HUES64 (cell line): Measurements from ENCODE around the gene TEX2.

ENCODE experiments used
- H3K27ac ChIP-seq: 2 replicates; pipeline ENCODE4 v1.7.0; 2013; ENCODE audit warnings: low read depth, low read length, inconsistent platforms
- H3K27me3 ChIP-seq: 2 replicates; pipeline ENCODE4 v1.6.1; 2013; ENCODE audit warnings: mild to moderate bottlenecking, low read length; ENCODE audit not compliant: insufficient read depth
- H3K36me3 ChIP-seq: 2 replicates; pipeline ENCODE4 v1.6.1; 2013; ENCODE audit warnings: mild to moderate bottlenecking, low read length; ENCODE audit not compliant: insufficient read depth
- H3K4me1 ChIP-seq: 2 replicates; pipeline ENCODE4 v1.6.1; 2013; ENCODE audit warnings: mild to moderate bottlenecking, low read length, moderate library complexity; ENCODE audit not compliant: insufficient read depth
- H3K4me3 ChIP-seq: 2 replicates; pipeline ENCODE4 v1.5.1; 2013; ENCODE audit warnings: mild to moderate bottlenecking, low read length, moderate library complexity
- H3K9ac ChIP-seq: 2 replicates; pipeline ENCODE4 v1.6.1; 2013; ENCODE audit warnings: mild to moderate bottlenecking, low read depth, low read length
- H3K9me3 ChIP-seq: 2 replicates; pipeline ENCODE4 v1.6.1; 2013; ENCODE audit warnings: low read depth, low read length; ENCODE audit not compliant: insufficient read depth
- WGBS: fragments of 150-250, 120-280 bp; methylation state at CpG from one replicate; pipeline ENCODE4 v1.1.7; 2013; ENCODE audit warnings: missing lambda C conversion rate; 5-methylcytosine and 5-hydroxymethylcytosine counted together

TEX2 gene

DNA sequence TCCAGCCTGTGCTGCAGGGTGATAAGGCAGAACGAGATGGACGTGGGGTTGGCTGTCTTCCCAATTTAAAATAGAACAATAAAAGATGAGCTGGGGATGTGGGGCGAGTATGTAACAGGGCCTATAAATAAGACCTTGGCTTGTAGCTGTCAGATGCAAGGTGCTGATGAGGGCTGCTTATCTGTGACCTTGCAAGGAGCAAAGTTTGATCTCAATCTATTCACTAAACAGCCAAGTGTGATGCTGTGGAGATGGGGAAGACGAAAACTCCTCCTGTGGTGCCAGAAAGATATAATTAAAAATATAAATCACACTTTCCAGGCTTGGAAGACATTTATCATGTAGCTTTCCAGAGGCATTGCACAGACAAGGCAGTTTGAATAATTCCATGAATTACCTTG lies 26.7 kb upstream of the TEX2 start:
- H3K27ac ChIP-seq = no peak overlapping the region
- no peak overlapping the region for H3K4me3 ChIP-seq
- H3K9me3 ChIP-seq = peaks cover 11% of the 10 kb centered on the region
- no peaks in the 10 kb centered on the region for H3K27me3 ChIP-seq
- no peaks in the 10 kb centered on the region for H3K36me3 ChIP-seq
- 94% methylated on average over 3 of the region's 4 CpGs for WGBS
- no peak overlapping the region for H3K9ac ChIP-seq
- no peaks in the 10 kb centered on the region for H3K4me1 ChIP-seq

DNA sequence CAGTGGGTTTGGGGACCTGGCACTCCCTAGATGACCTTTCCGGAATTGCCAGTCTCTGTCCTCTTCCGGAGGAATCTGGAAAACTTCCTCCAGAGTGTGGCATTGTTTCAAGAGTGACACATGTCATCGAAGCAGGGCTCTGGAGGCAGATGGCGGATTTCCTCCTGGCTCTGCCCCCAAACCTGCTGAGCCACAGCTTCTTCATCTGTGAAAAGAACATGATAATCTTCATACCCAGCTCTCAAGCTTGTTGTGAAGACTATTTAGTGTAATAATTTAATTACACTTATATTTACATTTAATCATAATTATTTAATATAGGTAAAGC lies 19.7 kb upstream of the TEX2 start:
- Histone ChIP-seq H3K27me3 (no peaks in the 10 kb centered on the region), H3K4me3 (no peak overlapping the region), H3K4me1 (no peaks in the 10 kb centered on the region), H3K36me3 (no peaks in the 10 kb centered on the region), H3K27ac (no peak overlapping the region), H3K9me3 (no peaks in the 10 kb centered on the region), H3K9ac (no peak overlapping the region)
- 85% methylated on average over 4 of the region's 4 CpGs for WGBS

DNA sequence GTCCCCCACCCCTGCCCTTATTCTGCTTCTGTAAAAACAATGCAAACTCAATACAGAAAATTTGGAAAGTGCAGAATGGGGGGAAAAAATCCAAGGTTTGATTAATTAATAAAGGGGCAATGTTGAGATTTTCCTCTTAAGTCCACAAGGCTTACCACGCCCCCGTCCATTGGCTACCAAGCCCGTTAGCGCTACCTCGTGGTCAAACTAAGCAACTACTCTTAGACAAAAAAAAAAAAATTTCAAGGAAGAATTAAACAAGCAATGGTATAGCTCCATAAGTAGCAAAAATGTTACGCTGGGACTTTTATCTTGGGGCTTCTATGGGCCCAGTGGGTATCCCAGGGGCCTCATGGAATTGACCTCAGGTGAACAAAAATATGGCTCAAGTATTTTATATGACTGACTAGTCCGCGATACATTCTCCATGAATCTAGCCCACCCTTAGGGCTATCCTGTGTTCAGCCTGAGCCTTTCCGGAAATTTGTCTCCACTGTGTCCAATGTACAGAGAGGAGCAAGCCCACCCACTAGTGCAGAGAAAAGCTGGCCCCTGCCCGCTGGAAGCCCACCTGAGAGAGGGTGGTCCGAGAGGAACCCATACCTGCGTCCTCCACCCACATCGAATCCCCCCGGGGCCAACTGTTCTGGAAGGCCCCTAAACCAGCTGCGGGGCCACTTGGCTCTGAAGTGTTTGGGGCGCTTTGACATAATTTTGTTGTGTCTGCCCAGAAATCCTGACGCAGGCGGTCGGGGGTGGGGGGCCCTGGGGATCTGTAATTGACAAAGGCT lies 19.1 kb upstream of the TEX2 start:
- H3K9ac ChIP-seq = no peak overlapping the region
- H3K9me3 ChIP-seq = no peaks in the 10 kb centered on the region
- H3K27me3 ChIP-seq = no peaks in the 10 kb centered on the region
- no peaks in the 10 kb centered on the region for H3K36me3 ChIP-seq
- H3K4me3 ChIP-seq = no peak overlapping the region
- WGBS = 65% methylated on average over 19 of the region's 19 CpGs
- no peaks in the 10 kb centered on the region for H3K4me1 ChIP-seq
- no peak overlapping the region for H3K27ac ChIP-seq

DNA sequence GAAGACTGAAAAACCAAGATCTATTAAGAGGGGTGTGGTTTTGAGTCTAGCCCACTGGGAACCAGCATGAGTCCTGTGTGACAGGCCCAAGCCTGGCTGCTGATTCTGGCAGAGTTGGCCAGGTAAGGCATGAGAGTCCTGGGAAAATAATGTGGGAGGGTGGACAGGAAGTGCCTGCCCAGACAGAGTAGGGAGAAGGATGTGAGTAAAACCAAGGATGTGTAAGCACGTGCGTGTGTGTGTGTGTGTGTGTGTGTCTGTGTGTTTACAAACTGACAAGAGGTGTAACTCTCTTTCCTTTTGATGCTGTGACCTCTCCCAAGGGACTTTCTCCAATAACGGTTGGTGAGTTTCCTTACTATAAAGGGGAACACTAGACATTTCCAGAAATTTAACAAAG lies 15.6 kb upstream of the TEX2 start:
- Histone ChIP-seq H3K27me3 (no peaks in the 10 kb centered on the region), H3K9me3 (no peaks in the 10 kb centered on the region), H3K9ac (no peak overlapping the region), H3K4me3 (no peak overlapping the region), H3K36me3 (no peaks in the 10 kb centered on the region), H3K4me1 (no peaks in the 10 kb centered on the region), H3K27ac (no peak overlapping the region)
- WGBS = 59% methylated on average over 2 of the region's 3 CpGs

DNA sequence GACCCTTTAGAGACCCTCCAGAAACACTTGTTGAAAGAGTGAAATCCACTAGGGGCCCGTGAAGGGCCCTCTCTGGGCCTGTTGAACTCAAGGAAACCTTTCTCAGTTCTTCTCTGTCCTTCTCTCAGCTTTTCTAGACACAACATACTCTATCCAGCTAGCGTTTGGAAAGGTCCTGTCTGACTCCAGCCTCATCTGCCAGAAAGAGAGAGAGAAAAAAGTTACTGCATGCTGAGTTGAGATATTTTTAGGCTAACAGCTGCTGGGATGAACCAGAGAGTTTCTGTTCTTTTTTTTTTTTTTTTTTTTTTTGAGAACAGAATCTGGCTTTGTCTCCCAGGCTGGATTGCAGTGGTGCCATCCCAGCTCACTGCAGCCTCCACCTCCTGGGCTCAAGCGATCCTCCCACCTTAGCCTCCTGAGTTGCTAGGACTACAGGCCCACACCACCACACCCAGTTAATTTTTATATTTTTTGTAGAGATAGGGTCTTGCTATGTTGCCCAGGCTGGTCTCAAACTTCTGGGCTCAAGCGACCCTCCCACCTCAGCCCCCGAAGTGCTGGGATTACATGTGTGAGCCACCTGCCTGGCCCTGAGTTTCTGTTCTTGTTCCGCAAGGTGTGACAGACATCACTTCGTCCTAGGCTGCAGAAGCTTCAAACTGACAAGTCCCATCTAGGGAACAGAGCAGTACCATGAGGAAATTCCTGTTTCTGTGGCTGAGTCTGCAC lies 14.9 kb upstream of the TEX2 start:
- no peaks in the 10 kb centered on the region for H3K9me3 ChIP-seq

DNA sequence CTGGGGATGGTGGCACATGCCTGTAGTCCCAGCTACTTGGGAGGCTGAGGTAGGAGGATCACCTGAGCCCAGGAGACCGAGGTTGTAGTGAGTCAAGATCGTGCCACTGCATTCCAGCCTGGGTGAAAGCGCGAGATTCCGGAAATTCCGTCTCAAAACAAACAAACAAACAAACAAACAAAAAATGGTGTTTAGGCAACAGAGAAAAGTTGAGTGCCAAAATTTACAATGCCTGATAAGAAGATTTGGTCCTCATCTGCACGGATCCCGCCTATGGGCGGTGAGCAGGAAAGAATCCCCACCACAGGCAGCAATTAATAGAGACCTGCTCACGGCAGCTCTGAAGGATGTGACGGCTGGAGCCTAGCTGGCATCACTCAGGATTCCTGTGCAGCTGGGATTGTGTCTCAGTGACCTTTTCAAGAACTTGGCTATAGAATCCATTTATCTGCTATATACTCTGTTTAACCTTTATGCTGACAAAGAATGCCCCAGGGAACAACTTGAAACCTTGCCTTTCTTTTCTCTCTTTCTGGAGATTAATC lies 14.0 kb upstream of the TEX2 start:
- H3K9me3 ChIP-seq = no peaks in the 10 kb centered on the region
- no peaks in the 10 kb centered on the region for H3K27me3 ChIP-seq
- no peak overlapping the region for H3K9ac ChIP-seq
- no peak overlapping the region for H3K27ac ChIP-seq
- H3K4me1 ChIP-seq = no peaks in the 10 kb centered on the region
- no peak overlapping the region for H3K4me3 ChIP-seq
- H3K36me3 ChIP-seq = no peaks in the 10 kb centered on the region
- 86% methylated on average over 8 of the region's 11 CpGs for WGBS

More for the DNA sequence above, 14.9 kb upstream of the TEX2 start:
- WGBS = 91% methylated on average over 7 of the region's 7 CpGs
- no peaks in the 10 kb centered on the region for H3K36me3 ChIP-seq
- H3K4me1 ChIP-seq = no peaks in the 10 kb centered on the region
- H3K4me3 ChIP-seq = no peak overlapping the region
- no peak overlapping the region for H3K27ac ChIP-seq
- H3K27me3 ChIP-seq = no peaks in the 10 kb centered on the region
- H3K9ac ChIP-seq = no peak overlapping the region

DNA sequence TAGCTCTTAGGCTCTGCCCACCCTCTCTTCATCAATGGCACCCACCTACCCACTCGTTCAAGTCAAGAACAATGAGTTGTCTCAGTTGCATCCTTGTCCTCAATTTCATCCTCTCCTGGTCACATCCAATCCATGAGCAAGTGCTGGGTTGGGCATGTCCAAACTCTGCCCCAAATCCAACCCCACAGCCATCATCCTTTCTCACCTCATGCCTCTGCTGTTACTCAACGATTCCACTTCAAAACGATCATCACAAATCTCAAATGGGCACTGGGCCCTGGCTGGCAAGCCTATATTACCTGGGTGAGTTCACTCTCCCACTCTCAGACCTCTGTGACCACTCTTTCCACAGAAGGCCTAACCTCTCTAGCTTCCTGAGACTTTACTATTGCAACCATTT lies 12.0 kb upstream of the TEX2 start:
- no peaks in the 10 kb centered on the region for H3K36me3 ChIP-seq
- no peaks in the 10 kb centered on the region for H3K27me3 ChIP-seq
- WGBS = 91% methylated on average over 3 of the region's 3 CpGs
- no peak overlapping the region for H3K27ac ChIP-seq
- H3K4me1 ChIP-seq = no peaks in the 10 kb centered on the region
- H3K9ac ChIP-seq = no peak overlapping the region
- H3K4me3 ChIP-seq = no peak overlapping the region
- H3K9me3 ChIP-seq = no peaks in the 10 kb centered on the region

DNA sequence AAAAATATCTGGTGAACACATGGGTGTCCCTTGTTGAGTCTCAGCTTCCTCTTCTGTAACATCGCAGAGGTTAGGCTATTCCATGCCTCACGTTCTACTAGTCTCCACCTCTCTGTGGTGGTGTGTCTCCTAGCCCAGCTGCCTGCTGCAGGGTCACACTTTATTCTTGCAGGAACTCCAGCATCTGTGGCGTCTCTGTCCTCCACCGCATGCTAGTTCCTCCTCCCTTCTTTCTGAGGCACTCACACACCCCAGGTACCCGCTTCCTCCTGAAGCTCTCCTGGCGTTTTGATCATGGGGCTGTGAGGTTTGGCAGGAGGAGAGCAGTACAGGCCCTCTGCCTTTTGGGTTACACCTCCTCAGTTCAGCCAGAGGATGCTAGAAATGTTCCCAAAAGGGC lies 9.9 kb upstream of the TEX2 start:
- H3K4me3 ChIP-seq = no peak overlapping the region
- no peaks in the 10 kb centered on the region for H3K4me1 ChIP-seq
- no peaks in the 10 kb centered on the region for H3K9me3 ChIP-seq
- no peak overlapping the region for H3K9ac ChIP-seq
- 97% methylated on average over 6 of the region's 6 CpGs for WGBS
- no peaks in the 10 kb centered on the region for H3K27me3 ChIP-seq
- no peaks in the 10 kb centered on the region for H3K36me3 ChIP-seq
- H3K27ac ChIP-seq = no peak overlapping the region

DNA sequence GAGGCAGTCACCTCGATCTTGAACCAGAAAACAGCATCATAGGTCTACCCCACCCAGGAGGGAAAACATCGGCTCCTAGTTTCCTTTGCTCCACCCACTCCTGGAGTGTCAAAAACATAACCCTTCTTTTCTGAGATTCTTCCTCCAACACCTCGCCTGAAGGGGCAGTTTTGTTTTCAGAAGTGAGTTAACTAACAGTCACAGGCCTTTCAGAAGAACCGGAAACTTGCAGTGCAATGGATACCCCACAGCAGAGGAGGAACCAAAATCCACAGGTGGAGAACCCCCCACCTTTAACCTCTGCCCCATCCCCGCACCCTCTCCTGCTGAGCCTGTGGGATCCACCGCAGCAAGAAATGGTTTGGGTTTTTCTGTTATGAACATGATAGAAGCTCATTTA lies 7.8 kb upstream of the TEX2 start:
- Histone ChIP-seq H3K36me3 (no peaks in the 10 kb centered on the region), H3K4me1 (no peaks in the 10 kb centered on the region), H3K9me3 (no peaks in the 10 kb centered on the region), H3K9ac (no peak overlapping the region), H3K27ac (no peak overlapping the region), H3K4me3 (no peak overlapping the region), H3K27me3 (no peaks in the 10 kb centered on the region)
- WGBS = 93% methylated on average over 4 of the region's 6 CpGs

DNA sequence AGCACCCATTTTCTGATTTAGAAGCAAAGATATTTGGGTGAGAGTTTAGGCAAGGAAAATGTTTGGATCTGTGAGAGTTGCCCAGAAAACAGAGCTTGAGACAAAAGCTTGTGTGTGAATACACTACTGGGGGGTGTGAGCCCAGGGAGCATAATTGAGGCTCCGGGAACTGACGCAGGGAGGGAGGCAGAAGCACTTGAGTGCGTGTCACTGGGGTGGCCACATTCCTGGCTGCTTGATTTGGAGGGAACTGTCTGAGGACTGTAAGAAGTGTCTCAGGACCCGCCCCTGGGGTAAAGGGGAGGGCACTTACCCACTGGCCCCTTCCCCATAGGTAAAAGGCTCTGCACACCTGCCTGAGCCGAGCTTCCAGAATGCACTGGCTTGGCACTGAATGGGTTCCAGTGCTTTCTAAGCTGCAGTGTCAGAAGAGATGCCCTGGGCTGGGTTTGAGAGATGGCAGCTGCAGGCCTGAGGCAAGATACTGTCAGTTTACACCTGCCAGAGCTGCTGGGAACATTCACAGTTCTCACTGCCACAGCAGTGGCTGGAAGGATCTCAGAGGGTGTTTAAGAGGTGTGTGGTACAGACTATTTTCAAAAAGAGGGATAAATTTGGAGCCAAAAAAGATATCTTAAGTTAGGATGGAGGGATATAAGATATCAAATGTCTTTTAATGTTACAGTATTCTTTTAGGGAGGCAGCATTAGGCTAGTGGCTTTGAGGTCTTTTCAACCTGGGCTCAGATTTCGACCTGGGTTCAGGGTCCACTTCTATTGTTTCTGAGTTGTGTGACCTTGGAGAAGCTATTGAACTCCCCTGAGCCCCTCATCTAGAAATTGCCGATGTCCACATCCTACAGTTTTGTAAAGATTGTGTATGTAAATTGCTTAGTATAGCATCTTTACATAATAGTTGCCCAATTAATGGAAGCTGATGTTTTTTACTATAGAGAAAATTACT lies 6.9 kb upstream of the TEX2 start:
- Histone ChIP-seq H3K9me3 (no peaks in the 10 kb centered on the region), H3K9ac (no peak overlapping the region), H3K27ac (no peak overlapping the region), H3K27me3 (peaks cover 1% of the 10 kb centered on the region; the same call in 1 of the 2 replicates), H3K4me1 (no peaks in the 10 kb centered on the region), H3K4me3 (no peak overlapping the region), H3K36me3 (no peaks in the 10 kb centered on the region)
- WGBS = 70% methylated on average over 6 of the region's 7 CpGs

DNA sequence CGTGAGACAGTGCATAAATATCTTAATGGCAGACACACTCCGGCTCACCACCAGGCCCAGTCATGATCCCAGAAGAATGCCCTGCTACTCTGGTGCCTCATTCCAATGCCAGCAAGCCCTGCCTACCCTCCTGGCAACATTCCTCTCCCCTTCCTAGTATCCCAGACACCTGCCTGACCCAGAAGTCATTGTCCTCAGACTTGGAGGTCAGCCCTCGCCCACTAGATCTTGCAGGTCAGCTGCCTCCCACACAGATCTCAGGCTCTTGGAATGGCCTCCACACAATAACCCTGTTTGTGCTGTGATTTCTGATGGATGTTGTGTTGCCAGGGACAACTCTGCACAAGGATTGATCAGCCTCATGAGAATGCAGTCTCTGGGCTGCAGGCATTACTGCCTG lies 1.8 kb upstream of the TEX2 start:
- peaks cover 35% of the 10 kb centered on the region for H3K27me3 ChIP-seq
- H3K9ac ChIP-seq = no peak overlapping the region
- H3K27ac ChIP-seq = no peak overlapping the region
- H3K4me3 ChIP-seq = no peak overlapping the region
- H3K4me1 ChIP-seq = peaks cover 5% of the 10 kb centered on the region; the same call in 1 of the 2 replicates
- H3K9me3 ChIP-seq = no peaks in the 10 kb centered on the region
- no peaks in the 10 kb centered on the region for H3K36me3 ChIP-seq
- 96% methylated on average over 3 of the region's 3 CpGs for WGBS
